GM12878 (cell line): ENCODE measurements around the gene CHST15. TPM values are rescaled to one million over a fixed set of nuclear protein-coding genes. Genes with fewer than 3 reads are reported as not detected.

ENCODE experiments used
- ATAC-seq: fragments of 200-7000 bp; cut with Tn5 transposase; 3 replicates; pipeline ENCODE4 v1.9.1; 2020; ENCODE audit warnings: mild to moderate bottlenecking, moderate library complexity
- BruUV-seq: library from RNA; stranded (reverse); fragments of 400-500 nt; replicated peaks from 2 replicates; lab custom pipeline; 2021; lab: Mats Ljungman, UMichigan
- CTCF ChIA-PET: fragments of 300-600 bp; sonication (Branson Sonifier 250); formaldehyde crosslinking; extraction: SDS; loops from one replicate; lab custom pipeline; 2021; ENCODE audit warnings: inconsistent platforms; lab: Yijun Ruan, JAX
- POLR2A ChIA-PET: fragments of 350-600 bp; formaldehyde crosslinking; extraction: SDS; loops from one replicate; lab custom pipeline; 2021; ENCODE audit warnings: inconsistent platforms; lab: Charles Lee
- RAD21 ChIA-PET: fragments of 300-600 bp; sonication (Branson Sonifier 250); formaldehyde crosslinking; loops from one replicate; lab custom pipeline; 2023; ENCODE audit warnings: antibody characterized with exemption; ENCODE audit not compliant: unreplicated experiment; lab: Charles Lee
- SMC1A ChIA-PET: fragments of 300-600 bp; sonication (Branson Sonifier 250); formaldehyde crosslinking; loops from one replicate; lab custom pipeline; 2023; ENCODE audit not compliant: unreplicated experiment, uncharacterized antibody; lab: Charles Lee
- DNase-seq: peaks from one replicate; pipeline ENCODE4 v3.0.0-alpha.2; 2011; ENCODE audit warnings: low read depth, low spot score
- FAIRE-seq: peaks from 3 replicates; lab custom pipeline; 2011; peaks lifted over from hg19 to GRCh38; lab: Jason Lieb, UNC
- H2AFZ ChIP-seq: 2 replicates; pipeline ENCODE4 v1.6.0; 2011; ENCODE audit warnings: low read depth, low read length, control low read depth; ENCODE audit not compliant: control insufficient read depth
- H3K27ac ChIP-seq: 2 replicates; pipeline ENCODE4 v1.5.1; 2011; ENCODE audit warnings: control low read depth; ENCODE audit not compliant: control insufficient read depth, insufficient read depth
- H3K27me3 ChIP-seq, 2 experiments: replicated peaks in 1 of 2; 2 replicates each; pipeline versions ENCODE4 v1.6.0 to v1.6.1; 2011; ENCODE audit warnings: low read length in 1 of 2; ENCODE audit not compliant: control insufficient read depth in 2 of 2, insufficient read depth in 2 of 2
- H3K36me3 ChIP-seq, 2 experiments: 2 replicates each; pipeline ENCODE4 v1.5.1; 2011; ENCODE audit warnings: low read length in 1 of 2; ENCODE audit not compliant: control insufficient read depth in 2 of 2, insufficient read depth in 2 of 2
- H3K4me1 ChIP-seq: 2 replicates; pipeline ENCODE4 v1.6.1; 2011; ENCODE audit warnings: mild to moderate bottlenecking, low read length, moderate library complexity, mixed read lengths; ENCODE audit not compliant: control insufficient read depth, insufficient read depth
- H3K4me2 ChIP-seq: 2 replicates; pipeline ENCODE4 v1.6.0; 2011; ENCODE audit warnings: control low read depth; ENCODE audit not compliant: control insufficient read depth, insufficient read depth
- H3K4me3 ChIP-seq: fragments of 200-600 bp; sonication (generic); 2 replicates; pipeline ENCODE4 v1.5.1; 2016
- H3K79me2 ChIP-seq: 2 replicates; pipeline ENCODE4 v1.6.0; 2011; ENCODE audit warnings: low read length; ENCODE audit not compliant: control insufficient read depth, insufficient read depth
- H3K9ac ChIP-seq: 2 replicates; pipeline ENCODE4 v1.8.0; 2011; ENCODE audit warnings: low read length, control low read depth, mixed read lengths; ENCODE audit not compliant: control insufficient read depth, insufficient read depth
- H3K9me3 ChIP-seq: replicated peaks from 3 replicates; pipeline ENCODE4 v1.5.1; 2011; ENCODE audit warnings: mild to moderate bottlenecking, low read length; ENCODE audit not compliant: control insufficient read depth, insufficient read depth
- H4K20me1 ChIP-seq: 2 replicates; pipeline ENCODE4 v1.6.0; 2011; ENCODE audit not compliant: control insufficient read depth, insufficient read depth
- ASH2L ChIP-seq: fragments of 300-600, 200-600 bp; sonication (generic); IDR thresholded peaks from 2 replicates; pipeline ENCODE4 v1.6.1; 2017; ENCODE audit warnings: low read depth, mild to moderate bottlenecking, borderline replicate concordance
- BRCA1 ChIP-seq: IDR thresholded peaks from 2 replicates; pipeline ENCODE4 v1.6.1; 2011; ENCODE audit warnings: low read depth, low read length, improper control_type of control experiment
- CBX3 ChIP-seq: fragments of 200-600 bp; sonication (generic); IDR thresholded peaks from 2 replicates; pipeline ENCODE4 v1.6.1; 2016; ENCODE audit warnings: low read depth, borderline replicate concordance
- CHD4 ChIP-seq: fragments of 200-600 bp; sonication (generic); IDR thresholded peaks from 2 replicates; pipeline ENCODE4 v1.6.1; 2016; ENCODE audit warnings: mild to moderate bottlenecking
- MEF2A ChIP-seq: IDR thresholded peaks from 2 replicates; pipeline ENCODE4 v1.6.1; 2011; ENCODE audit warnings: low read depth, mild to moderate bottlenecking, low read length, moderate library complexity; ENCODE audit not compliant: insufficient read depth
- NRF1 ChIP-seq: conservative IDR thresholded peaks from 2 replicates; pipeline ENCODE4 v1.6.1; 2011; ENCODE audit warnings: mild to moderate bottlenecking, low read depth, low read length, improper control_type of control experiment
- POLR2AphosphoS2 ChIP-seq: IDR thresholded peaks from 2 replicates; pipeline ENCODE4 v1.6.1; 2011; ENCODE audit warnings: low read depth, mild to moderate bottlenecking, low read length, improper control_type of control experiment, moderate library complexity
- POU2F2 ChIP-seq: IDR thresholded peaks from 3 replicates; pipeline ENCODE4 v1.6.1; 2011; ENCODE audit warnings: low read depth, mild to moderate bottlenecking, low read length, borderline replicate concordance
- RELA ChIP-seq: fragments of 450-650 bp; IDR thresholded peaks from 2 replicates; pipeline ENCODE4 v1.8.0; 2014; ENCODE audit warnings: borderline replicate concordance; ENCODE audit not compliant: partially characterized antibody
- SMAD5 ChIP-seq: IDR thresholded peaks from 2 replicates; pipeline ENCODE4 v1.6.1; 2016; ENCODE audit warnings: antibody characterized with exemption, low read depth
- SPI1 ChIP-seq: IDR thresholded peaks from 2 replicates; pipeline ENCODE4 v1.6.1; 2011; ENCODE audit warnings: low read depth, mild to moderate bottlenecking, low read length, moderate library complexity, borderline replicate concordance; ENCODE audit not compliant: insufficient read depth
- STAT1 ChIP-seq: fragments of 450-650 bp; conservative IDR thresholded peaks from 2 replicates; pipeline ENCODE4 v1.6.1; 2014; ENCODE audit warnings: antibody characterized with exemption, mild to moderate bottlenecking
- TBL1XR1 ChIP-seq: IDR thresholded peaks from 2 replicates; pipeline ENCODE4 v1.6.1; 2012; ENCODE audit warnings: low read depth, low read length, improper control_type of control experiment
- WGBS: methylation state at CpG from one replicate; pipeline ENCODE4 v1.1.6; 2016; ENCODE audit warnings: low lambda C conversion rate; ENCODE audit not compliant: insufficient replicate concordance, insufficient coverage; ENCODE audit errors: missing lambda C conversion rate; 5-methylcytosine and 5-hydroxymethylcytosine counted together
- in situ Hi-C: fragments of 300-500 bp; cut with MboI; formaldehyde crosslinking; loops from 9 replicates; pipeline ENCODE4 v1.14.3; 2018; ENCODE audit warnings: mixed read lengths
- intact Hi-C: fragments of 100-400 bp; cut with micrococcal nuclease; formaldehyde crosslinking; loops from one replicate; pipeline ENCODE4 v1.14.2; 2022; ENCODE audit not compliant: unreplicated experiment
- polyA plus RNA-seq, 11 experiments: library from polyadenylated mRNA; depleted of rRNA in 4 of 11; unstranded in 6 of 11; stranded (reverse) in 5 of 11; fragments of >200 nt; fragmentation: Nextera tagmentation in 4 of 11; fragmentation: Illumina TruSeq in 1 of 11; extraction: Ambion mirVana in 4 of 11; extraction: Trizol in 1 of 11; gene quantifications; 1 replicate in 1 of 11; 2 replicates in 10 of 11; pipeline versions ENCODE4 v1.2.1 to v1.2.3, GENCODE V29; 2011 to 2016; ENCODE audit warnings: inconsistent platforms in 2 of 11, missing spikeins in 2 of 11, low read depth in 1 of 11
- total RNA-seq, 4 experiments: library from RNA; depleted of rRNA in 3 of 4; stranded (reverse); fragments of >200 nt in 3 of 4; fragmentation: Illumina TruSeq in 1 of 4; extraction: Trizol in 1 of 4; gene quantifications; 2 replicates each; pipeline versions ENCODE4 v1.2.1 to v1.2.3, GENCODE V29; 2013 to 2021
- TF ChIP-seq, protein P1 (sequence below): fragments of 450-650 bp; IDR thresholded peaks from 2 replicates; pipeline ENCODE4 v1.6.1; 2017; ENCODE audit warnings: mild to moderate bottlenecking, moderate library complexity
- TF ChIP-seq, protein P2 (sequence below): fragments of 450-650 bp; IDR thresholded peaks from 2 replicates; pipeline ENCODE4 v1.6.1; 2018; ENCODE audit warnings: borderline replicate concordance, mild to moderate bottlenecking; ENCODE audit not compliant: partially characterized antibody

The CHST15 gene
- total and polyA plus RNA-seq, 10 of the 15 experiments (the other 5 are each of a cell fraction or from before 2014, with no cell fraction given), result 0.02 to 0.53 (median 0.05) TPM; not detected in 1

DNA sequence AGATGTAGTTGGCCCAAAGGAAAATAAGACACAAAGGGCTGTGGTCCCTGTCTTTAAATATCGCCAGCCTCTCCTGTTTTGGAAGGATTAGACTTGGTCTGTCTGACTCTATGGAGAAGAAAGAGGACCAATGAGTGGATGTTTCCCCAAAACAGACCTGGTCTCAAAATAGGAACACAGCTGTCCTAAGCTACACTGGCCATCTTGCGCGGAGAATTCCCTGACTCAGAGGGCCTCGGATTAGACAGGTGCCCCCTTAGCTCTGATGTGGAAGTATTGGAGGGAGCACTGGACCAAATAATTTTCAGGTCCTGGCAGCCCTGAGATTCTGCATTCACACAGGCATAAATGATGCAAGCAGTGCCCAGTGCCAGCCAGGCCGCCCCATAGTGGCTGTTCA, 56.1 kb downstream of the CHST15 start:
- ChIA-PET CTCF (no interaction called here), RAD21 (interaction anchor here (2.0 kb wide), 1 partner anchor 248 kb away, joined by 10 read pairs; no protein-coding TSS in a partner anchor), POLR2A (no interaction called here), SMC1A (no interaction called here)
- H4K20me1 ChIP-seq, result no peaks in the 10 kb centered on the region
- no peak overlapping the region for H3K9ac ChIP-seq
- no peak overlapping the region for H3K4me2 ChIP-seq
- peaks cover 19% of the 10 kb centered on the region for H3K4me1 ChIP-seq
- in situ Hi-C loops (no loop called here), intact Hi-C loops (loop anchor here (5.0 kb wide), 1 partner anchor 185 kb away; no protein-coding TSS in a partner anchor)
- 62% methylated on average over 5 of the region's 5 CpGs for whole genome bisulfite sequencing
- DNase-seq (no peak), ATAC-seq (no peak), FAIRE-seq (no peak)
- H3K79me2 ChIP-seq, result no peaks in the 10 kb centered on the region
- no peak overlapping the region for H3K27ac ChIP-seq
- no peak overlapping the region for H3K4me3 ChIP-seq
- H3K27me3 ChIP-seq, result no peaks in the 10 kb centered on the region; a peak in 2 of 4 replicates
- H2AFZ ChIP-seq, result no peak overlapping the region
- no TSS peak for BruUV-seq
- no peaks in the 10 kb centered on the region for H3K36me3 ChIP-seq
- H3K9me3 ChIP-seq, result no peaks in the 10 kb centered on the region
- TF ChIP-seq, protein P1, sequence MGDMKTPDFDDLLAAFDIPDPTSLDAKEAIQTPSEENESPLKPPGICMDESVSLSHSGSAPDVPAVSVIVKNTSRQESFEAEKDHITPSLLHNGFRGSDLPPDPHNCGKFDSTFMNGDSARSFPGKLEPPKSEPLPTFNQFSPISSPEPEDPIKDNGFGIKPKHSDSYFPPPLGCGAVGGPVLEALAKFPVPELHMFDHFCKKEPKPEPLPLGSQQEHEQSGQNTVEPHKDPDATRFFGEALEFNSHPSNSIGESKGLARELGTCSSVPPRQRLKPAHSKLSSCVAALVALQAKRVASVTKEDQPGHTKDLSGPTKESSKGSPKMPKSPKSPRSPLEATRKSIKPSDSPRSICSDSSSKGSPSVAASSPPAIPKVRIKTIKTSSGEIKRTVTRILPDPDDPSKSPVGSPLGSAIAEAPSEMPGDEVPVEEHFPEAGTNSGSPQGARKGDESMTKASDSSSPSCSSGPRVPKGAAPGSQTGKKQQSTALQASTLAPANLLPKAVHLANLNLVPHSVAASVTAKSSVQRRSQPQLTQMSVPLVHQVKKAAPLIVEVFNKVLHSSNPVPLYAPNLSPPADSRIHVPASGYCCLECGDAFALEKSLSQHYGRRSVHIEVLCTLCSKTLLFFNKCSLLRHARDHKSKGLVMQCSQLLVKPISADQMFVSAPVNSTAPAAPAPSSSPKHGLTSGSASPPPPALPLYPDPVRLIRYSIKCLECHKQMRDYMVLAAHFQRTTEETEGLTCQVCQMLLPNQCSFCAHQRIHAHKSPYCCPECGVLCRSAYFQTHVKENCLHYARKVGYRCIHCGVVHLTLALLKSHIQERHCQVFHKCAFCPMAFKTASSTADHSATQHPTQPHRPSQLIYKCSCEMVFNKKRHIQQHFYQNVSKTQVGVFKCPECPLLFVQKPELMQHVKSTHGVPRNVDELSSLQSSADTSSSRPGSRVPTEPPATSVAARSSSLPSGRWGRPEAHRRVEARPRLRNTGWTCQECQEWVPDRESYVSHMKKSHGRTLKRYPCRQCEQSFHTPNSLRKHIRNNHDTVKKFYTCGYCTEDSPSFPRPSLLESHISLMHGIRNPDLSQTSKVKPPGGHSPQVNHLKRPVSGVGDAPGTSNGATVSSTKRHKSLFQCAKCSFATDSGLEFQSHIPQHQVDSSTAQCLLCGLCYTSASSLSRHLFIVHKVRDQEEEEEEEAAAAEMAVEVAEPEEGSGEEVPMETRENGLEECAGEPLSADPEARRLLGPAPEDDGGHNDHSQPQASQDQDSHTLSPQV, result no peak
- TF ChIP-seq BRCA1 (no peak), SPI1 (no peak), RELA (no peak), NRF1 (no peak), STAT1 (no peak), TBL1XR1 (no peak), ASH2L (no peak), CBX3 (no peak), CHD4 (no peak), POU2F2 (no peak), POLR2AphosphoS2 (no peak), MEF2A (no peak), SMAD5 (no peak)
- TF ChIP-seq, protein P2, sequence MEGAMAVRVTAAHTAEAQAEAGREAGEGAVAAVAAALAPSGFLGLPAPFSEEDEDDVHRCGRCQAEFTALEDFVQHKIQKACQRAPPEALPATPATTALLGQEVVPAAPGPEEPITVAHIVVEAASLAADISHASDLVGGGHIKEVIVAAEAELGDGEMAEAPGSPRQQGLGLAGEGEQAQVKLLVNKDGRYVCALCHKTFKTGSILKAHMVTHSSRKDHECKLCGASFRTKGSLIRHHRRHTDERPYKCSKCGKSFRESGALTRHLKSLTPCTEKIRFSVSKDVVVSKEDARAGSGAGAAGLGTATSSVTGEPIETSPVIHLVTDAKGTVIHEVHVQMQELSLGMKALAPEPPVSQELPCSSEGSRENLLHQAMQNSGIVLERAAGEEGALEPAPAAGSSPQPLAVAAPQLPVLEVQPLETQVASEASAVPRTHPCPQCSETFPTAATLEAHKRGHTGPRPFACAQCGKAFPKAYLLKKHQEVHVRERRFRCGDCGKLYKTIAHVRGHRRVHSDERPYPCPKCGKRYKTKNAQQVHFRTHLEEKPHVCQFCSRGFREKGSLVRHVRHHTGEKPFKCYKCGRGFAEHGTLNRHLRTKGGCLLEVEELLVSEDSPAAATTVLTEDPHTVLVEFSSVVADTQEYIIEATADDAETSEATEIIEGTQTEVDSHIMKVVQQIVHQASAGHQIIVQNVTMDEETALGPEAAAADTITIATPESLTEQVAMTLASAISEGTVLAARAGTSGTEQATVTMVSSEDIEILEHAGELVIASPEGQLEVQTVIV, result no peak
